Duodenal mucosa (tissue), 2 donors: ENCODE results near the gene CORO2B.

ENCODE experiments used
- H3K27ac ChIP-seq: one replicate; pipeline ENCODE4 v1.7.0; 2013; ENCODE audit warnings: low read depth, low read length
- H3K27me3 ChIP-seq, 2 donors: one replicate each; pipeline ENCODE4 v1.7.0; 2013; ENCODE audit warnings: low read length in 2 of 2, control low read depth in 1 of 2; ENCODE audit not compliant: insufficient read depth in 2 of 2, control insufficient read depth in 1 of 2
- H3K36me3 ChIP-seq, 2 donors: one replicate each; pipeline ENCODE4 v1.7.0; 2013; ENCODE audit warnings: low read length in 2 of 2, control low read depth in 1 of 2; ENCODE audit not compliant: insufficient read depth in 2 of 2, control insufficient read depth in 1 of 2
- H3K4me1 ChIP-seq, 2 donors: one replicate each; pipeline ENCODE4 v1.7.0; 2013; ENCODE audit warnings: low read length in 2 of 2, control low read depth in 1 of 2; ENCODE audit not compliant: insufficient read depth in 2 of 2, control insufficient read depth in 1 of 2
- H3K4me3 ChIP-seq, 2 donors: one replicate each; pipeline ENCODE4 v1.7.0; 2013; ENCODE audit warnings: low read length in 2 of 2, low read depth in 1 of 2
- H3K9ac ChIP-seq, 2 donors: one replicate each; pipeline ENCODE4 v1.7.0; 2013; ENCODE audit warnings: low read length in 2 of 2, low read depth in 1 of 2
- H3K9me3 ChIP-seq, 2 donors: one replicate each; pipeline ENCODE4 v1.7.0; 2013; ENCODE audit warnings: low read length in 2 of 2, control low read depth in 1 of 2; ENCODE audit not compliant: control insufficient read depth in 1 of 2

The CORO2B gene

DNA sequence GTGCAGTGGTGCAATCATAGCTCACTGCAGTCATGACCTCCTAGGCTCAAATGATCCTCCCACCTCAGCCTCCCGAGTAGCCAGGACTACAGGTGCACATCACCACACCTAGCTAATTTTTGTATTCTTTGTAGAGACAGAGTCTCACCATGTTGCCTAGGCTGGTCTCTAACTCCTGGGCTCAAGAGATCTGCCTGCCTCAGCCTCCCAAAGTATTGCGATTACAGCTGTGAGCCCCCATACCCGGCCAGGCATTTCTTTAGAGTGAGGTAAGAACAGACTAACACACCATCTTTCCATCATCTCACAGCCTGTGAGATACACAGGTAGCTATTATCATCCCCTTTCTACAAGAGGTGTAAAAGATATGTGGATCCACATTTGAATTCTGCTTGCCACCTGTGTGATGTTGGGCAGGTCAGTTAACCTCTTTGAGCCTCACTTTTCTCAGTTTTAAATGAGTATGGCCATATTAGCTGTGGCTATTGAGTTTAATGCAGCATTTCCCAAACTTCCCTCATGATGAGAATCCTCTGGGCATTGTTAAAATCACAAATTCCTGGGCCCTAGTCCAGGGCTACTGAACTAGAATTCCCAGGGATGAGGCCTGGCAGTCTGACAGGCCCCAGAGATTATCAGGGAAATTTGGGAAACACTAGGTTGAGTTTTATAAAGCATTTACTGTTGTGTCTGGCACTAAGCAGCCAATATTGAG, 195.9 kb downstream of the CORO2B start:
- Histone ChIP-seq H3K27ac (no peak overlapping the region), H3K4me3 (no peak overlapping the region), H3K9ac (no peak overlapping the region), H3K9me3 (no peaks in the 10 kb centered on the region), H3K27me3 (no peaks in the 10 kb centered on the region), H3K36me3 (peaks cover 5 to 10% of the 10 kb centered on the region in 2 donors), H3K4me1 (peaks cover 10 to 13% of the 10 kb centered on the region in 2 donors)

DNA sequence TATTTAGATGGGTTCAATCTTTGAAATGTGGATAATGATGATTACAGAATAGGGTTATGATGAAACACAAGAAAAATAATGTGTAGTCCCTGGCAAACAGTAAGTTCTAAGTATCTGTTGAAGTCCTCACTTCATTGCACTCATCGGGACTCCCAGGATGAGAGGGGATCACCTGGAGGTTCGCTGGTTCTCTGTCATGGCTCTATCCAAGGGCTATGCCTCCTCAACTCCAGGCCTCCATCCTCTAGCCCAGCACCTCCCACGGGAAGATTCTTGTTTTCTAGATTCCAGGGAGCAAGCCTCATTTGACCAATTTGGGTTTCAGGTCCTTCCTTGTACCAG, 196.4 kb downstream of the CORO2B start:
- Histone ChIP-seq H3K36me3 (peaks cover 5 to 13% of the 10 kb centered on the region in 2 donors), H3K4me1 (peaks cover 10 to 13% of the 10 kb centered on the region in 2 donors), H3K4me3 (no peak overlapping the region), H3K27me3 (no peaks in the 10 kb centered on the region), H3K27ac (no peak overlapping the region), H3K9me3 (no peaks in the 10 kb centered on the region), H3K9ac (no peak overlapping the region)

DNA sequence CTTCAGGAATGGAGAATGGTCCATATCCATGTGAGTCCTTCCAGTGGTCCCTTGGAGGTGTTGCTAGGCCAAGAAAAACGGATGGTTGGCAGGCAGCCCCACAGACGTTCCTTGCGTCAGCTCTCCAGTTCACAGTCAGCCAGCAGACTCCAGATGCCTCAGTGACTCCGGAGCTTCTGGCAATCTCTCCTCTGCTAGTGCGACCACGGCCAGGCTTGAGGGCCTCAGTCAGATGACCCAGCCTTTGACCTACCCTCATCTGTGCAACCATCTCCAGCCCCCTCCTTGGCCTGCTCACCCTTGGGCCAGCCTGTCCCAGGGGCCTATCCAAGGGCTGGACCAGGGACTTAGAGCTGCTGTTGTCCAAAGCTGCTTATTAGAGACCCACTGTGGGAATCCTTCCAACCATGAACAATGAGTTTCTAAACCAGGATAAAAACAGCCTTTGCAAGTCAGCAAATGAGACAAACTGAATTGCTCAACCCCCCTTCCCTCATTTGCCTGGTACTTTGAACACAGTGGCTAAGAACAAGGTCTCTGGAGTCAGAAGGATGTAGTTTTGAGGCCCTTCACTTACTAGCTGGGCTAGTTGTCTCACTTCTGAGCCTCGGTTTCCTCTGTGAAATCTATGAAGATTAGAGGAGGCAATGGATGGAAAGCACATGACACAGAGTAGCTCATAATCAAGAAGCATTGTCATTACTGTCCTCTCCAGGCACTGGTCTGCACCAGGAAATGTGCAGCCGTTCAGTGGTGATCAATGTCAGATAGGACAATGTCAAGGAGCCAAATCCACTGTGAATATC, 197.1 kb downstream of the CORO2B start:
- no peak overlapping the region for H3K4me3 ChIP-seq
- H3K4me1 ChIP-seq, result peaks cover 10 to 13% of the 10 kb centered on the region in 2 donors
- H3K27ac ChIP-seq, result no peak overlapping the region
- H3K9ac ChIP-seq, result no peak overlapping the region
- H3K27me3 ChIP-seq, result no peaks in the 10 kb centered on the region
- peaks cover 10 to 19% of the 10 kb centered on the region in 2 donors for H3K36me3 ChIP-seq
- no peaks in the 10 kb centered on the region for H3K9me3 ChIP-seq

DNA sequence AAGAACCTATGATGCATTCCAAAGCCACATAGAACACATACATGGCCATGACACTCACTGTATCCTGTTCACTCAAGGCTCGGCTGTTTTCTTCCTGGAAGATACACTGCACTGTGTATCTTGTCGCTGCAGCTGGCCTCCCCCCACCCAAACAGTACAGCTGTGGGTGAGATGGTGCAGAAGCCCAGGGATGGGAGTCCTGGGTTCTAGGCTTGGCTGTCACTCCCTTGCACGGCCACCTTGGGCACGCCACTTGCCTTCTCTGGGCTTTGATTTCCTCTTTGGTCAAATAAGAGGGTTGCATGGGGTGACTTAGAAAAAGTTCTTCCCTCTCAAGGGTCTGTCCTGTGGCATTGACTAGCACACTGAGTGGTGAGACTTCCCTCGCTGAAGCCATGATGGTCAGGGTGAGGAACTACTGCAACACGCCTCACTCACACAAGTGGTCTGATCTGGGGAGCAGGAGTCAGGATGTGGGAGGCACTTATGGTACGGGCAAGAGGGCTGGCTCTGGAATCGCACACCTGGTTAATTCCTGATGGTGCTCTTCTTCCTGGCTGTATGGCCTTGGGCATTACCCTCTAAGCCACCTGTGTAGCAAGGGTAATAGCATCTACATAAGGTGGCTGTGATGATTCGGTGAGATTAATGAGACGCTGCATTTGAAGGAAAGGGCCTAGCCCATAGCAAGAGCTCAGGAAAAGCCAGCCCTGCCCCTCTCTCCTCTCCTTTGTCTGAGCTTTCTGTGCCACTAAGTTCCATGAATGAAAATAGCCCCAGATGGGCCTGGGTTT, 197.9 kb downstream of the CORO2B start:
- H3K36me3 ChIP-seq, result peaks cover 12 to 25% of the 10 kb centered on the region in 2 donors
- no peak overlapping the region for H3K9ac ChIP-seq
- H3K27me3 ChIP-seq, result no peaks in the 10 kb centered on the region
- peaks cover 10 to 13% of the 10 kb centered on the region in 2 donors for H3K4me1 ChIP-seq
- no peak overlapping the region for H3K27ac ChIP-seq
- H3K4me3 ChIP-seq, result no peak overlapping the region
- H3K9me3 ChIP-seq, result no peaks in the 10 kb centered on the region
